K562 (cell line): ENCODE results near the gene FYB1. TPM values are rescaled to one million over a fixed set of nuclear protein-coding genes. Genes with fewer than 3 reads are reported as not detected.

ENCODE experiments used
- CBX5 ChIP-seq: IDR thresholded peaks from 2 replicates; pipeline ENCODE4 v1.6.1; 2014; ENCODE audit warnings: low read depth, borderline replicate concordance
- CEBPG ChIP-seq, 3 experiments: fragments of 200-800 bp in 1 of 3; sonication (Bioruptor generic) in 1 of 3; sonication (generic) in 1 of 3; formaldehyde crosslinking in 1 of 3; IDR thresholded peaks in 2 of 3; conservative IDR thresholded peaks in 1 of 3; 2 replicates each; pipeline versions ENCODE4 v1.6.1 to v1.8.0; 2016 to 2022; ENCODE audit warnings: missing compliant biosample characterization in 2 of 3, missing genetic modification characterization in 2 of 3, mild to moderate bottlenecking in 1 of 3, missing genetic modification reagents in 1 of 3
- HIVEP1 ChIP-seq: fragments of 250-450 bp; sonication (Bioruptor Pico); IDR thresholded peaks from 2 replicates; pipeline ENCODE4 v1.4.0; 2020; ENCODE audit warnings: mild to moderate bottlenecking
- KLF6 ChIP-seq: fragments of 250-450 bp; sonication (Bioruptor Pico); IDR thresholded peaks from 2 replicates; pipeline ENCODE4 v1.4.0; 2020; ENCODE audit warnings: mild to moderate bottlenecking, moderate library complexity, borderline replicate concordance
- RBM17 ChIP-seq: fragments of 200-400 bp; formaldehyde crosslinking; IDR thresholded peaks from 2 replicates; pipeline ENCODE4 v1.6.1; 2017; ENCODE audit warnings: low read depth, mild to moderate bottlenecking, low read length, borderline replicate concordance
- SMAD3 ChIP-seq: fragments of 450-650 bp; formaldehyde crosslinking; conservative IDR thresholded peaks from 2 replicates; pipeline ENCODE4 v1.4.0; 2020; ENCODE audit warnings: mild to moderate bottlenecking
- SMC3 ChIP-seq: conservative IDR thresholded peaks from 2 replicates; pipeline ENCODE4 v1.6.1; 2011; ENCODE audit warnings: low read depth, low read length, improper control_type of control experiment; ENCODE audit not compliant: insufficient read depth
- ZNF217 ChIP-seq: sonication (generic); formaldehyde crosslinking; IDR thresholded peaks from 2 replicates; pipeline ENCODE4 v1.8.0; 2022; ENCODE audit warnings: mild to moderate bottlenecking, missing genetic modification reagents
- ZNF79 ChIP-seq: fragments of 250-450 bp; sonication (Bioruptor Pico); IDR thresholded peaks from 2 replicates; pipeline ENCODE4 v1.4.0; 2020; ENCODE audit warnings: low read depth, mild to moderate bottlenecking, moderate library complexity
- polyA plus RNA-seq, 8 experiments: library from polyadenylated mRNA; depleted of rRNA in 4 of 8; stranded (reverse) in 5 of 8; unstranded in 3 of 8; fragments of >200 nt; fragmentation: Nextera tagmentation in 2 of 8; fragmentation: Illumina TruSeq in 1 of 8; extraction: Ambion mirVana in 2 of 8; extraction: Trizol in 1 of 8; gene quantifications; 2 replicates each; pipeline versions ENCODE4 v1.2.1 to v1.2.3, GENCODE V29; 2011 to 2014; ENCODE audit warnings: inconsistent platforms in 1 of 8, missing spikeins in 1 of 8
- total RNA-seq, 7 experiments: library from RNA; depleted of rRNA in 6 of 7; stranded (reverse); fragments of >200 nt in 6 of 7; fragmentation: Illumina TruSeq in 2 of 7; extraction: Trizol in 2 of 7; gene quantifications; 2 replicates each; pipeline versions ENCODE4 v1.2.1 to v1.2.3, GENCODE V29; 2011 to 2021; ENCODE audit warnings: low replicate concordance in 1 of 7
- TF ChIP-seq, protein P1 (sequence below): IDR thresholded peaks from 2 replicates; pipeline ENCODE4 v1.6.1; 2016; ENCODE audit warnings: missing genetic modification characterization, missing compliant biosample characterization
- TF ChIP-seq, protein P2 (sequence below): sonication (generic); formaldehyde crosslinking; IDR thresholded peaks from 2 replicates; pipeline ENCODE4 v1.8.1; 2023; ENCODE audit warnings: mild to moderate bottlenecking, missing genetic modification reagents
- TF ChIP-seq, protein P3 (sequence below): sonication (generic); formaldehyde crosslinking; IDR thresholded peaks from 2 replicates; pipeline ENCODE4 v1.8.0; 2022; ENCODE audit warnings: mild to moderate bottlenecking, low read depth, missing genetic modification reagents
- TF ChIP-seq, protein P4 (sequence below): sonication (generic); formaldehyde crosslinking; IDR thresholded peaks from 2 replicates; pipeline ENCODE4 v1.8.0; 2022; ENCODE audit warnings: missing genetic modification reagents, mild to moderate bottlenecking, moderate library complexity, borderline replicate concordance
- TF ChIP-seq, protein P5 (sequence below), 2 experiments: fragments of 250-450 bp in 1 of 2; fragments of 450-650 bp in 1 of 2; sonication (Bioruptor Pico) in 1 of 2; IDR thresholded peaks; 2 replicates each; pipeline versions ENCODE4 v1.6.1 to v1.8.0; 2016 to 2021; ENCODE audit warnings: mild to moderate bottlenecking in 2 of 2, moderate library complexity in 2 of 2, missing compliant biosample characterization in 1 of 2, missing genetic modification characterization in 1 of 2
- TF ChIP-seq, protein P6 (sequence below): fragments of 450-650 bp; IDR thresholded peaks from 2 replicates; pipeline ENCODE4 v1.7.0; 2016; ENCODE audit warnings: borderline replicate concordance

Gene FYB1
- total and polyA plus RNA-seq, 9 of the 15 experiments (the other 6 are each of a cell fraction or from before 2014, with no cell fraction given) = 4.7 to 31.5 (median 9.7) TPM

DNA sequence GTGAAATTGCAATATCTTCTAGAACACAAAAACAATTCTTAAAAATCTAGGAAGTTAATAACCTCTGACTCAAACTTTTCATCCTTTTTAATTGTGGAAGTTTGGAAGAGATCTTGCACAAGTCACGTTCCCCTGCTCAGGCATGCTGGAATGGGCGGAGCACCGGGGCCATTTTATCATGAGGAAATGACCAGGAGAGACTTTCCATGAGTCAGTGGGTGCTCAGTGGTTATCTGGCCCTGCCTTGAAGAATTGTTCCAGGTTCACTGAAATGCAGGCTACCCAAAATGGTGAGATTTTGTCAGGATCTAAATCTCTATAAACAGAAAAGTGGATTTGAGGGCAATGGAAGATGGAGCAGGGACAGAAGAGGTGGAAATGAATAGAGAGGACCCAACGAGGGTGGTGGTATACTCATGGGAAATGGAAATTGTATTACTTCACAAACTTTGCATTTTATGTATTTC lies 61.2 kb downstream of the FYB1 start (continued):
- TF ChIP-seq, protein P1, sequence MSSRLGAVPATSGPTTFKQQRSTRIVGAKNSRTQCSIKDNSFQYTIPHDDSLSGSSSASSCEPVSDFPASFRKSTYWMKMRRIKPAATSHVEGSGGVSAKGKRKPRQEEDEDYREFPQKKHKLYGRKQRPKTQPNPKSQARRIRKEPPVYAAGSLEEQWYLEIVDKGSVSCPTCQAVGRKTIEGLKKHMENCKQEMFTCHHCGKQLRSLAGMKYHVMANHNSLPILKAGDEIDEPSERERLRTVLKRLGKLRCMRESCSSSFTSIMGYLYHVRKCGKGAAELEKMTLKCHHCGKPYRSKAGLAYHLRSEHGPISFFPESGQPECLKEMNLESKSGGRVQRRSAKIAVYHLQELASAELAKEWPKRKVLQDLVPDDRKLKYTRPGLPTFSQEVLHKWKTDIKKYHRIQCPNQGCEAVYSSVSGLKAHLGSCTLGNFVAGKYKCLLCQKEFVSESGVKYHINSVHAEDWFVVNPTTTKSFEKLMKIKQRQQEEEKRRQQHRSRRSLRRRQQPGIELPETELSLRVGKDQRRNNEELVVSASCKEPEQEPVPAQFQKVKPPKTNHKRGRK (tag) = no peak
- TF ChIP-seq RBM17 = no peak
- TF ChIP-seq KLF6 = no peak
- TF ChIP-seq SMAD3 = no peak
- TF ChIP-seq, protein P2, sequence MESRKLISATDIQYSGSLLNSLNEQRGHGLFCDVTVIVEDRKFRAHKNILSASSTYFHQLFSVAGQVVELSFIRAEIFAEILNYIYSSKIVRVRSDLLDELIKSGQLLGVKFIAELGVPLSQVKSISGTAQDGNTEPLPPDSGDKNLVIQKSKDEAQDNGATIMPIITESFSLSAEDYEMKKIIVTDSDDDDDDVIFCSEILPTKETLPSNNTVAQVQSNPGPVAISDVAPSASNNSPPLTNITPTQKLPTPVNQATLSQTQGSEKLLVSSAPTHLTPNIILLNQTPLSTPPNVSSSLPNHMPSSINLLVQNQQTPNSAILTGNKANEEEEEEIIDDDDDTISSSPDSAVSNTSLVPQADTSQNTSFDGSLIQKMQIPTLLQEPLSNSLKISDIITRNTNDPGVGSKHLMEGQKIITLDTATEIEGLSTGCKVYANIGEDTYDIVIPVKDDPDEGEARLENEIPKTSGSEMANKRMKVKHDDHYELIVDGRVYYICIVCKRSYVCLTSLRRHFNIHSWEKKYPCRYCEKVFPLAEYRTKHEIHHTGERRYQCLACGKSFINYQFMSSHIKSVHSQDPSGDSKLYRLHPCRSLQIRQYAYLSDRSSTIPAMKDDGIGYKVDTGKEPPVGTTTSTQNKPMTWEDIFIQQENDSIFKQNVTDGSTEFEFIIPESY (CRISPR knock-in tag) = no peak
- no peak for TF ChIP-seq CBX5
- TF ChIP-seq, protein P3, sequence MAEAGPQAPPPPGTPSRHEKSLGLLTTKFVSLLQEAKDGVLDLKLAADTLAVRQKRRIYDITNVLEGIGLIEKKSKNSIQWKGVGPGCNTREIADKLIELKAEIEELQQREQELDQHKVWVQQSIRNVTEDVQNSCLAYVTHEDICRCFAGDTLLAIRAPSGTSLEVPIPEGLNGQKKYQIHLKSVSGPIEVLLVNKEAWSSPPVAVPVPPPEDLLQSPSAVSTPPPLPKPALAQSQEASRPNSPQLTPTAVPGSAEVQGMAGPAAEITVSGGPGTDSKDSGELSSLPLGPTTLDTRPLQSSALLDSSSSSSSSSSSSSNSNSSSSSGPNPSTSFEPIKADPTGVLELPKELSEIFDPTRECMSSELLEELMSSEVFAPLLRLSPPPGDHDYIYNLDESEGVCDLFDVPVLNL (CRISPR knock-in tag) = no peak
- no peak for TF ChIP-seq ZNF217
- TF ChIP-seq CEBPG (CRISPR knock-in tag; IDR thresholded peaks at IDR 0.05) = no peak; the same call in 1 of the 2 replicates
- TF ChIP-seq CEBPG (tag; conservative IDR thresholded peaks at IDR 0.05 in 1 of 2, IDR thresholded peaks at IDR 0.05 in 1 of 2) = peak; percentile 47 to 82; a peak in 3 of 4 replicates
- TF ChIP-seq, protein P4, sequence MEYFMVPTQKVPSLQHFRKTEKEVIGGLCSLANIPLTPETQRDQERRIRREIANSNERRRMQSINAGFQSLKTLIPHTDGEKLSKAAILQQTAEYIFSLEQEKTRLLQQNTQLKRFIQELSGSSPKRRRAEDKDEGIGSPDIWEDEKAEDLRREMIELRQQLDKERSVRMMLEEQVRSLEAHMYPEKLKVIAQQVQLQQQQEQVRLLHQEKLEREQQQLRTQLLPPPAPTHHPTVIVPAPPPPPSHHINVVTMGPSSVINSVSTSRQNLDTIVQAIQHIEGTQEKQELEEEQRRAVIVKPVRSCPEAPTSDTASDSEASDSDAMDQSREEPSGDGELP (CRISPR knock-in tag) = no peak
- TF ChIP-seq HIVEP1 = no peak
- TF ChIP-seq, protein P5, sequence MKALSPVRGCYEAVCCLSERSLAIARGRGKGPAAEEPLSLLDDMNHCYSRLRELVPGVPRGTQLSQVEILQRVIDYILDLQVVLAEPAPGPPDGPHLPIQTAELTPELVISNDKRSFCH (CRISPR knock-in tag; IDR thresholded peaks at IDR 0.05) = no peak
- TF ChIP-seq, protein P5 (tag; IDR thresholded peaks at IDR 0.05) = peak; percentile 40
- TF ChIP-seq, protein P6, sequence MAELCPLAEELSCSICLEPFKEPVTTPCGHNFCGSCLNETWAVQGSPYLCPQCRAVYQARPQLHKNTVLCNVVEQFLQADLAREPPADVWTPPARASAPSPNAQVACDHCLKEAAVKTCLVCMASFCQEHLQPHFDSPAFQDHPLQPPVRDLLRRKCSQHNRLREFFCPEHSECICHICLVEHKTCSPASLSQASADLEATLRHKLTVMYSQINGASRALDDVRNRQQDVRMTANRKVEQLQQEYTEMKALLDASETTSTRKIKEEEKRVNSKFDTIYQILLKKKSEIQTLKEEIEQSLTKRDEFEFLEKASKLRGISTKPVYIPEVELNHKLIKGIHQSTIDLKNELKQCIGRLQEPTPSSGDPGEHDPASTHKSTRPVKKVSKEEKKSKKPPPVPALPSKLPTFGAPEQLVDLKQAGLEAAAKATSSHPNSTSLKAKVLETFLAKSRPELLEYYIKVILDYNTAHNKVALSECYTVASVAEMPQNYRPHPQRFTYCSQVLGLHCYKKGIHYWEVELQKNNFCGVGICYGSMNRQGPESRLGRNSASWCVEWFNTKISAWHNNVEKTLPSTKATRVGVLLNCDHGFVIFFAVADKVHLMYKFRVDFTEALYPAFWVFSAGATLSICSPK = no peak
- 0 out of 2 replicates have a peak, but pooled peaks have one; percentile 8 for TF ChIP-seq SMC3
- TF ChIP-seq ZNF79 (CRISPR knock-in tag) = no peak
